Endometrial microvascular endothelial cells (primary cell): ENCODE measurements around the gene RASGRF1. TPM values are rescaled to one million over a fixed set of nuclear protein-coding genes. Genes with fewer than 3 reads are reported as not detected.
"Not testable (repeated sequence)": the region's sequence is repeated elsewhere in the genome, so short reads cannot be mapped to it uniquely, and the experiment has no call there.

Experiments used
- in situ Hi-C: cut with HindIII; loops from 2 replicates; pipeline ENCODE4 v1.10.0; 2017; ENCODE audit warnings: low sequenced_read_pairs, low pct_unique_long_range_greater_than_20kb; ENCODE audit errors: inconsistent ontology term
- total RNA-seq: library from RNA; depleted of rRNA; stranded (reverse); fragments of >200 nt; gene quantifications from one replicate; pipeline ENCODE4 v1.2.3, GENCODE V29; 2015; ENCODE audit errors: inconsistent ontology term

The RASGRF1 gene
- total RNA-seq, 1 donor from 2014 or later, result not detected

DNA sequence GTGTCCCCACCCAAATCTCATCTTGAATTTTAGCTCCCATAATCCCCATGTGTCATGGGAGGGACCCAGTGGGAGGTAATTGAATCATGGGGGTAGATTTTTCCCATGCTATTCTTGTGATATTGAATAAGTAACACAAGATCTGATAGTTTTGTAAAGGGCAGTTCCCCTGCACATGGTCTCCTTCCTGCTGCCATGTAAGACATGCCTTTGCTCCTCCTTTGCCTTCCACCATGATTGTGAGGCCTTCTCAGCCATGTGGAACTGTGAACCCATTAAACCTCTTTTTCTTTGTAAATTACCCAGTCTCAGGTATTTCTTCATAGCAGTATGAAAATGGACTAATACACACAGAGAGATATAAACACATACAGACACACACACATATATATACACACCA is 66.1 kb downstream of the RASGRF1 start:
- in situ Hi-C loops, result not testable (repeated sequence)

DNA sequence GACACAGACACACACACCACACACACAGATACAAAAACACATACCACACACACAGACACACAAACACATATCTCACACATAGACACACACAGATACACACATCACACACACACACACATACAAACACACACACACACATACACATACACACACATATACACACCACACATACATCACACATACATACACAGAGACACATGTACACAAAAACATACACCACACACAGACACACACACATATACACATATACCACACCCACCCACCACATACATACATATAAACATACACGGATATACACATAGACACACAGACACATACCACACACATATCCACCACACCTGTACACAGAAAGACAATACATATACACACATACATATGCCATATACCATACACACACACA is 66.7 kb downstream of the RASGRF1 start:
- in situ Hi-C loops, result no loop called here

GRCh38 chr15:79023546-79023890 is 67.1 kb downstream of the RASGRF1 start:
- in situ Hi-C loops, result no loop called here

DNA sequence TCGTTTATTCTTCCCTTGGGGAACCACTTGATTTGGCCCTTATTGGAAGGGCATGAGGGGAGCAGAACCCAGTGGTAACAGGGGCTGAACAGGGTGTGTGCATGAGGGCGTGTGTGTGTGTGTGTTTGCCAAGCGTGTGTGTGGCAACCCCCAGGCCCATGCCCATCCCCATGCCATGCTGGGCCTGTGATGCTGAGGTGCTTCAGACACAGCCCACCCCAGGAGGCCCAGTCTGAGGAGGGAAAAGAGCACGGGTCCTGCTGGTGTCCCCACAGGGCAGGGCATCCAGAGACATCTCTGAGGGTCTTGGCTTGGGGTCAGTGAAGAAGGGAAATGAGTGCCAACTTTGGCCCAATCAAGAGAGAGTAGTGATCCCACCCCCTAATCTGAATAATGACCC is 71.6 kb downstream of the RASGRF1 start:
- in situ Hi-C loops, result no loop called here

DNA sequence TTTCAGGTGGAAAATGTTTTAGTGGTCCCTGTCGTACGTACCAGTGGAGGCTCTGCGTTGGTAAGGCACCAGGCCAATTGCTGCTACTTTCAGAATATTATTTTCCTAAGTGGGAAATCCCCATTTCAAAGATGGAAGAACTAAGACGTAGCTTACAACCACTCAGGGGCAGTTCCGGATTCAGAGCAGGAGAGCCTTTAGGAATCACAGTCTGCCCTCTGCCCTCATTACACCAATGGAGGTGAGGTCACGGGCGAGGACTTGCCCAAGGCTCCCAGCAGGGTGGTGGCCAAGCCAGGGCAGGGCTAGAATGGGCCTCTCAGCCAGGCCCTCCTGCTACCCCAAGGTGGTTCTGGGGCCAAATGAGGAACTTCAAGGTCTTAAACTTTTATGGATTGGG is 72.6 kb downstream of the RASGRF1 start:
- in situ Hi-C loops, result no loop called here

- in situ Hi-C loops, result no loop called here
Observed at GRCh38 chr15:79016527-79017170, 73.9 kb downstream of the RASGRF1 start.

- in situ Hi-C loops, result no loop called here
Observed at GRCh38 chr15:79015416-79015815, 75.2 kb downstream of the RASGRF1 start.

DNA sequence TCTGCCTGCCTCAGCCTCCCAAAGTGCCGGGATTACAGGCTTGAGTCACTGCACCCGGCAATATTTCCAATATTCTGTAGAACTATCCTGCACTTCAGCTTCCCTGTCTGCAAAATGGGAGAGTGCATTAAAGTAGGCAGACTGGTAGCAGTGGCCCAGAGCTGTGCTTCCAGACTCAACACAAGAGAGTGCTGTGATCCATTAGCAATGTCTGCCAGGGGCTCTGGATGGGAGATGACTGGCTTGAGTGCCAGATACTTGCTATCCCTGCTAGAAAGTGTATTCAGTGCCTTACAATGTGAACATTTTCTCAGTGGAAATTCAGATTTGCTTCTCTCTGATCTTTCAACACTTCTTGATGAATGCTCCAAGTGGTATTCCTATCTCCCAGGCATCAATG is 80.3 kb downstream of the RASGRF1 start:
- in situ Hi-C loops, result no loop called here

DNA sequence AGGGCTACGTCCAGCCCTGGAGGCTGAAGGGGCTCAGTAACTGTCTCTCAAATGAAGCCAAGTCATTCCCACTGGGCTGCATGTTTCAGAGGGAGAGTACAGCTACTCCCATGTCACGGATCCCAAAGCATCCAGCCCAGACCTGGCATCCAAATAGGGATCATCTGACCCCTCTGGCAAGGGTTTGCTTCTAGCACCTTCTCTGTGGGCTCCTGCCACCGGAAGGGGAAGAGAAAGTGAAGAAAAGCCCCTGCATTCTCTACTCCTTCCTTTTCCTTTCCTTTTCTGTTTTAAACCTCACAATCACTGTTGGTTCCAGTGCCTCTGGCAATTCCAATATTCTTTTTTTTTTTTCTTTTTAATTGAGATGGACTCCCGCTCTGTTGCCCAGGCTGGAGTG is 81.2 kb downstream of the RASGRF1 start:
- in situ Hi-C loops, result no loop called here

DNA sequence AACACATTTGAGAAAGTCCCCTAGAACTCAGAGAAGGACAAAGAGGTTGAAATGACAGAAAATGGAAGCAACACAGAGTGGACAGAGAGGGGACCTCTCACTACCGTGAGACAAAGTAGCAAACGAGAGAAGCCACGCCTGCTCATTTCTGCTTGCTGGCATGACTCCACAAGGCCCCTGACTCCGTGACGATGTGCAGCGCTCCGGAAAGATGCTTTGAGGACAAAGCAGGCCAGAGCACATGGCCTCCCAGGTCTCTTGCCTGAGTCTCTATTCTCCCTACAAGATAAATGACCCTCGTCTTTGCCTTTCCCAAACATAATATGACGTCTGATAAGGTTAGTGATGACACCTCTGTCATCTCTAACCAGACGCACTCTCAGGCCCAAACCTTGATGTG is 81.9 kb downstream of the RASGRF1 start:
- in situ Hi-C loops, result no loop called here

DNA sequence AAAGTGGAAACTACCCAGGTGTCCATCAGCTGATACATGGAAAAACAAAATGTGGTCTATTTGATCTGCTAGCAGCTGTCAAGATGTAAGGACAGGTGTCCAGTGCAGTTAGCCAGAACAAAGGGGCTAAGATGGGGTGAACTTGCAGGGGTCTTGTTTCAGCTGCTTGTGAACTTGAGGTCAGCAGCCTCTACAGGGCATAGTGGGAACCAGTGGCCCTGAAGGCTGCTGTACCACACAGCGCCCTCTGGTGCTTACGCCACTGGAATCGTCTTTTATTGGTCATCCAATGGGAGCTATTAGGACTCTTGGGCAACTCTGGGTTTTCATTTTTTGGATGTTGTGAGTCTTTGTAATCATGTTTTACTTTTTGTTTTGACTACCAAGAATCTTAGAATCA is 83.5 kb downstream of the RASGRF1 start:
- in situ Hi-C loops, result no loop called here

- in situ Hi-C loops, result no loop called here
Observed at GRCh38 chr15:79006071-79006470, 84.5 kb downstream of the RASGRF1 start.

DNA sequence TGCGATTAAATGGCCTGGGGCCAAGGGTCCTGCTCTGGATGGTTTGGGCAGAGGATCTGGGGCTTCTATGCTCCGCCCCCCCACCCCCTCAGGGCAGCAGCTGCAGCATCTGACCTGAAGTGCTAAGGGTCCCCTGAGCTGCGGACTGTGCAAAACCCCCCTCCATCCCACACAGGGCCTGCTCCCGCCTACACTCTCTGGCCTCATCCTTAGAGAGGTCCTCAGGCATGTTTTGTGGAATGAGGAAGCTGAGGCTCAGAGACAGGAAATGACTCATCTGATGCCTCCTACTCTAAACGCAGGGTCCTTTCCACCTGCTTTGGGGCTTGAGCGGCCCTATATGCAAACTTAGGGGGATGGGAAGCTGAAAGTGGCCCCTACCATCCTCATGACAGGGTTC is 86.2 kb downstream of the RASGRF1 start:
- in situ Hi-C loops, result no loop called here

GRCh38 chr15:79003896-79004295 is 86.7 kb downstream of the RASGRF1 start:
- in situ Hi-C loops, result no loop called here

DNA sequence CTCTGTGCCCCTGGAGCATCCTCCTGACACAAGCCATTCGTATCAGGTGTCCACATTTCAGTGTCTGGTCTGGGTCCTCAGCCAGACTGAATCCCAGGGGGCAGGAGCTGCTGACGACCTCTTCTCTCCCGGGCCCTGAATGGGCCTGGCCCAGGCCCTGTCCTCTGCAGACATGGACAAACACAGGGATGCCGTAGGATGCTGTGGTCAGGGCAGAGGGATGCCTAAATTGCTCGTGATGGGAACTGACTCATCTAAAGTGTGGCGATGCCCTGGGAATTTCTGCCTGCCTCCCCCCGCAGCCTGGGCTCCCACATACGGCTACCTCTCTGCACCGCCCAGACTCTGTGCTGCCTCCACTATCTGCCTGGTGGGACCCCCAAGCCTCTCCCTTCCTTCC is 87.3 kb downstream of the RASGRF1 start:
- in situ Hi-C loops, result no loop called here

GRCh38 chr15:79002581-79002980 is 88.0 kb downstream of the RASGRF1 start:
- in situ Hi-C loops, result no loop called here

GRCh38 chr15:78999636-79000035 is 90.9 kb downstream of the RASGRF1 start:
- in situ Hi-C loops, result no loop called here

DNA sequence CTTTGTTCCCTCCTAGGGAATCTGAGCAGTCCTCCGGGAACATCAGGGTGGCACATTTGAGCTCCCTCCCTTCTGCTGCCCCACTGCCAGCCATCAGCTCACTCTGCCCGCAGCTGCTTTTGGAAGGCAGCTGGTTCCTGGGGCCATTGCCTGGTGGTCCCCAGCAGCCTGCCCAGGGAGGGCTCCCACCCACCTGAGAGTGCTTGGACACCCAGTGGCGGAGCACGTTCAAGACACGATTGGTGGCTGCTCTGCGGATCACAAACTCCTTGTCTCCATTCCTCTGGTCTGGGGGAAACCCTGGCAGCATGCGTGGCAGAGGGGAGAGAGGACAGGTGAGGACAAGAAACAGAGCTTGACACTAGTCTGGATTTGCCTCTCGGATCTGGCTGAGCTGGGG is 92.1 kb downstream of the RASGRF1 start:
- in situ Hi-C loops, result no loop called here

DNA sequence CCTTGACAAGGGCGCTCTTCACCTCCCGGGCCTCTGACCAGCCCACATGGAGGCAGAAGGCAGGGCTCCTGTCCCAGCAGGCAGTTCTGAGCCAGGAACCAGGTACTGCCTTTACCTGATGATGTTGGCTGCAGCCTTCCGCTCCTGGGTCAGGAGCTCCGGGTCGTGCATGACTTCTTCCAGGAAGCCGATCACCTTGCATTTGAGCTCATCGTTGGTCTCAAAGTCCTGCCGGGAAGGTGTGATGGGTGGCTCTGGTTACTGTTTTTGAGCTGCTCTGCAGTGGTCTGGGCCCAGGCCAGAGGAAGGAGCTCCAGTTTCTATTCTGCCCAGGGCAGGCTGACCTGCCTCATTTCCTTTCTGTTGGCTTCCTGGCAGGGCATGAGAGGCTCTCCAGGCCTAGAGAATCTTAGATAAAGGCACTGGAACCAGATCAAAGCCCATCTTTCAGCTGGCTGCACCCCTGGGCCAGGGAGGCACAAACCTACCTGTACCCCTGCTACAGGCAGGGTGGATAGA is 92.5 kb downstream of the RASGRF1 start:
- in situ Hi-C loops, result no loop called here

- in situ Hi-C loops, result no loop called here
Observed at GRCh38 chr15:78996894-78997275, 93.7 kb downstream of the RASGRF1 start.
